ENCODE measurements around the gene FSD1L. TPM values are rescaled to one million over a fixed set of nuclear protein-coding genes. Genes with fewer than 3 reads are reported as not detected.

The FSD1L gene
- total and polyA plus RNA-seq, 3 donors from 2014 or later, result 9.1 to 12.2 (median 9.4) TPM

DNA sequence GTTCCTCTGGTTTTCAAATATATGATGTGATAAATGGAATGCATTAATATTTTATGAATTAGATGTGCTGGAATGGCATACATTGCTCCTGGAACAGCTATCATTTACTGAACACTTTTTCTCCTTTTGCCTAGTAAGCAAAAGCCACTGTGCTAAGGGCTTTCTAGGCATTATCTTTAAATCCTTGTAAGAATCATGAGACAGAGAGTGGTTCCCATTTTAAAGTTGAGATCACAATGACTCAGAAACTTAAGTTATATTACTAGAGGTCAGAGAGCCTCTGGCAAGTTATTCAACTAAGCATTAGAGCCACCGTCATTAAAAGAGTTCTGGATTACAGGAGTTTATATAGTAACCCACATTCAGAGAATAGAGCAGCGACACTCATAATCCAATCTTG is 26.7 kb upstream of the FSD1L start:
- 84 to 94% methylated on average over 2 of the region's 2 CpGs for WGBS, 2 donors
- H3K27me3 ChIP-seq, result no peaks in the 10 kb centered on the region
- TF ChIP-seq POLR2A (IDR thresholded peaks at IDR 0.05) (no peak), CTCF (IDR thresholded peaks at IDR 0.05) (no peak)
- H3K4me3 ChIP-seq, result no peak overlapping the region
- no peaks in the 10 kb centered on the region for H3K4me1 ChIP-seq
- no peak for DNase-seq
- H3K36me3 ChIP-seq (ENCODE audit: low read depth, missing control alignments), result no peaks in the 10 kb centered on the region
- H3K27ac ChIP-seq, result no peak overlapping the region
- no peaks in the 10 kb centered on the region for H3K9me3 ChIP-seq
- intact Hi-C loops (cut with DNase I; ENCODE audit: low total_unique reads), result no loop called here

- intact Hi-C loops (cut with DNase I; ENCODE audit: low total_unique reads), result no loop called here
Measured at GRCh38 chr9:105421864-105422263, 26.0 kb upstream of the FSD1L start.

DNA sequence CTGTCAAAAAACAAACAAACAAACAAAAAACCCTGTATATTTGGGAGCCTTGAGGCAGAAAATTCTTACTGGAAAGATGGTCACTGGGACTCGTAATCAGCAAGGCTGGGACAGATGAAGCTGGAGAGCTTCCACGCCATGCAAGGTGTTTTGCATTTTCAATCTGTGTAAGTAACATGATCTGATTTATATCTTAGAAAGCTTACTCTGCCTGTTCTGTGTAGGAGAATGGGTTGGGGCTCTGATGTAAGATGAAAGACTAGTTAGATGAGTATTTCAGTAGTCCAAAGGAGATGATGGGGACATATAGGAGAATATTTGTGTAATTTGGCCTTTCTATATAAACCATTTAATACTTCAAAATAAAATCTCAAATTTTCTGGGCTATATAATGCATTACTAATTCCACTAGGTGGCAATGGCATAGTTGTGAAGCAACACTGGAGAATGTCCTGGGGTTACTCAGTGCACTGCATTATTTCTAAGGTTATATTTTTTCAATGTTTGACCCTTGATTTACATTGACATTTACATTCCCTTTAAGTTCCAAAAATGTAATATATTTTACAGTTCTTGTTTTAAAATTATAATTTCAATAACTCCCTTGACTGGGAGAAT is 21.9 kb upstream of the FSD1L start:
- no peak overlapping the region for H3K4me3 ChIP-seq
- TF ChIP-seq CTCF (IDR thresholded peaks at IDR 0.05) (peak; percentile 25 to 41 (median 33)), POLR2A (IDR thresholded peaks at IDR 0.05) (no peak)
- no peak overlapping the region for H3K27ac ChIP-seq
- intact Hi-C loops (cut with DNase I; ENCODE audit: low total_unique reads), result no loop called here
- DNase-seq, result no peak
- no peaks in the 10 kb centered on the region for H3K9me3 ChIP-seq
- H3K36me3 ChIP-seq (ENCODE audit: low read depth, missing control alignments), result no peaks in the 10 kb centered on the region
- WGBS, 2 donors, result 77 to 87% methylated on average over 2 of the region's 2 CpGs
- no peaks in the 10 kb centered on the region for H3K27me3 ChIP-seq
- H3K4me1 ChIP-seq, result no peaks in the 10 kb centered on the region

More at GRCh38 chr9:105421864-105422263, 26.0 kb upstream of the FSD1L start:
- no peak for TF ChIP-seq CTCF (IDR thresholded peaks at IDR 0.05)
- no peaks in the 10 kb centered on the region for H3K27me3 ChIP-seq
- WGBS, 2 donors, result 83 to 95% methylated on average over 5 of the region's 5 CpGs
- no peak overlapping the region for H3K27ac ChIP-seq
- DNase-seq, result no peak
- no peak overlapping the region for H3K4me3 ChIP-seq
- no peaks in the 10 kb centered on the region for H3K36me3 ChIP-seq (ENCODE audit: low read depth, missing control alignments)
- H3K9me3 ChIP-seq, result no peaks in the 10 kb centered on the region
- no peaks in the 10 kb centered on the region for H3K4me1 ChIP-seq

DNA sequence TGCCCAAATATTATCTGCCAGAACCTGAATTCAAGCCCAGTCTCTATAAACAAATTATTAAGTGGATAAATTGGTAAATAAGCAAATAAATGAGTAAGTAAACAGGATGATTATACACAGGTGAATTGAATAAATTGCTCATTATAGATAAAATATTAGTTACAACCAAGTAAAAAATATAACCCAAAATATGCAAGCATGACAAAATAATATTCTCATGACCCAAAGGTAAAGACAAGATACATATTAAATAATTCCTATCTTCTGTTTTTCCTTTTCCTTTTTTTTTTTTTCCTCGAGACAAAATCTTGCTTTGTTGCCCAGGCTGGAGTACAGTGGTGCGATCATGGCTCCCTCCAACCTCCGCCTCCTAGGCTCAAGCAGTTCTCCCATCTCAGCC is 21.2 kb upstream of the FSD1L start:
- H3K4me1 ChIP-seq, result no peaks in the 10 kb centered on the region
- H3K4me3 ChIP-seq, result no peak overlapping the region
- H3K27ac ChIP-seq, result no peak overlapping the region
- DNase-seq, result no peak
- no peaks in the 10 kb centered on the region for H3K36me3 ChIP-seq (ENCODE audit: low read depth, missing control alignments)
- intact Hi-C loops (cut with DNase I; ENCODE audit: low total_unique reads), result no loop called here
- H3K27me3 ChIP-seq, result no peaks in the 10 kb centered on the region
- no peaks in the 10 kb centered on the region for H3K9me3 ChIP-seq
- TF ChIP-seq CTCF (IDR thresholded peaks at IDR 0.05) (no peak), POLR2A (IDR thresholded peaks at IDR 0.05) (no peak)
- 87 to 91% methylated on average over 3 of the region's 3 CpGs for WGBS, 2 donors

All from testis (tissue), 3 donors.